OCI-LY7 (cell line): ENCODE results near the gene NEU2. TPM values are rescaled to one million over a fixed set of nuclear protein-coding genes. Genes with fewer than 3 reads are reported as not detected.

Experiments used
- BruUV-seq: library from RNA; stranded (reverse); fragments of 400-500 nt; replicated peaks from 2 replicates; lab custom pipeline; 2021; lab: Mats Ljungman, UMichigan
- CTCF ChIA-PET: fragments of 300-600 bp; sonication (Branson Sonifier 250); formaldehyde crosslinking; loops from one replicate; lab custom pipeline; 2022; ENCODE audit warnings: antibody characterized with exemption; ENCODE audit not compliant: unreplicated experiment; lab: Charles Lee
- POLR2A ChIA-PET: fragments of 300-600 bp; sonication (Branson Sonifier 250); formaldehyde crosslinking; loops from one replicate; lab custom pipeline; 2022; ENCODE audit warnings: antibody characterized with exemption; lab: Charles Lee
- DNase-seq: peaks from one replicate; pipeline ENCODE4 v3.0.0-alpha.2; 2015; ENCODE audit warnings: low spot score
- H2AFZ ChIP-seq: fragments of 200-600 bp; sonication (generic), shearing (Covaris generic); 2 replicates; pipeline ENCODE4 v1.6.1; 2014; ENCODE audit warnings: mild to moderate bottlenecking, antibody characterized with exemption, low read length, moderate library complexity
- H3K27ac ChIP-seq: fragments of 200-600 bp; sonication (generic); 2 replicates; pipeline ENCODE4 v1.5.1; 2014; ENCODE audit warnings: mixed run types, low read depth, mild to moderate bottlenecking, moderate library complexity, low read length, inconsistent platforms; ENCODE audit not compliant: poor library complexity, severe bottlenecking
- H3K36me3 ChIP-seq: fragments of 200-600 bp; sonication (generic); 2 replicates; pipeline ENCODE4 v1.6.1; 2014; ENCODE audit warnings: mild to moderate bottlenecking, antibody characterized with exemption, low read length, moderate library complexity, mixed read lengths; ENCODE audit not compliant: insufficient read depth
- H3K4me1 ChIP-seq: fragments of 200-600 bp; sonication (generic); 2 replicates; pipeline ENCODE4 v1.5.1; 2014; ENCODE audit warnings: mild to moderate bottlenecking, low read length; ENCODE audit not compliant: insufficient read depth, poor library complexity, severe bottlenecking
- H3K4me2 ChIP-seq: fragments of 200-600 bp; sonication (generic); 2 replicates; pipeline ENCODE4 v1.6.1; 2014; ENCODE audit warnings: mild to moderate bottlenecking, low read length
- H3K4me3 ChIP-seq: fragments of 200-600 bp; sonication (generic); 2 replicates; pipeline ENCODE4 v1.5.1; 2014; ENCODE audit warnings: mild to moderate bottlenecking, low read depth, low read length; ENCODE audit not compliant: poor library complexity, severe bottlenecking
- H3K79me2 ChIP-seq: fragments of 200-600 bp; sonication (generic); 2 replicates; pipeline ENCODE4 v1.6.1; 2016; ENCODE audit warnings: low read depth, mild to moderate bottlenecking, low read length, moderate library complexity, mixed read lengths; ENCODE audit not compliant: insufficient read depth
- H3K9me2 ChIP-seq: fragments of 200-600 bp; sonication (generic); 2 replicates; pipeline ENCODE4 v1.6.1; 2016; ENCODE audit warnings: mild to moderate bottlenecking, low read length, mixed read lengths; ENCODE audit not compliant: insufficient read depth
- H3K9me3 ChIP-seq: fragments of 200-600 bp; sonication (generic); 2 replicates; pipeline ENCODE4 v1.6.1; 2014; ENCODE audit warnings: mild to moderate bottlenecking, mixed run types, low read length, mixed read lengths
- H4K20me1 ChIP-seq: fragments of 200-600 bp; sonication (generic); 2 replicates; pipeline ENCODE4 v1.6.1; 2014; ENCODE audit warnings: mild to moderate bottlenecking, antibody characterized with exemption, low read length, moderate library complexity, mixed read lengths; ENCODE audit not compliant: insufficient read depth
- EZH2phosphoT487 ChIP-seq: fragments of 200-600 bp; sonication (generic); IDR thresholded peaks from 2 replicates; pipeline ENCODE4 v1.6.1; 2018; ENCODE audit warnings: low read depth, borderline replicate concordance, mild to moderate bottlenecking, mixed run types, antibody characterized with exemption, low read length, moderate library complexity, mixed read lengths
- intact Hi-C: fragments of 100-400 bp; cut with micrococcal nuclease; formaldehyde crosslinking; loops from one replicate; pipeline ENCODE4 v1.10.0; 2022; ENCODE audit not compliant: unreplicated experiment
- total RNA-seq, 2 experiments: library from RNA; depleted of rRNA in 1 of 2; stranded (reverse); fragments of >200 nt in 1 of 2; shearing (Covaris generic) in 1 of 2; gene quantifications; 2 replicates each; pipeline ENCODE4 v1.2.3, GENCODE V29; 2014 to 2022
- TF ChIP-seq, protein P1 (sequence below): fragments of 200-600 bp; sonication (generic); conservative IDR thresholded peaks from 2 replicates; pipeline ENCODE4 v1.5.1; 2014; ENCODE audit warnings: mild to moderate bottlenecking, antibody characterized with exemption, low read length, moderate library complexity, mixed read lengths

The NEU2 gene
- total RNA-seq, 2 experiments from 2014 or later = not detected

- no peak overlapping the region for H2AFZ ChIP-seq
- H4K20me1 ChIP-seq = peaks cover 29% of the 10 kb centered on the region
- no TSS peak for BruUV-seq
- CTCF ChIA-PET = no interaction called here
- H3K4me1 ChIP-seq = peaks cover 60% of the 10 kb centered on the region
- intact Hi-C loops = no loop called here
- H3K4me2 ChIP-seq = no peak overlapping the region
- TF ChIP-seq, protein P1, sequence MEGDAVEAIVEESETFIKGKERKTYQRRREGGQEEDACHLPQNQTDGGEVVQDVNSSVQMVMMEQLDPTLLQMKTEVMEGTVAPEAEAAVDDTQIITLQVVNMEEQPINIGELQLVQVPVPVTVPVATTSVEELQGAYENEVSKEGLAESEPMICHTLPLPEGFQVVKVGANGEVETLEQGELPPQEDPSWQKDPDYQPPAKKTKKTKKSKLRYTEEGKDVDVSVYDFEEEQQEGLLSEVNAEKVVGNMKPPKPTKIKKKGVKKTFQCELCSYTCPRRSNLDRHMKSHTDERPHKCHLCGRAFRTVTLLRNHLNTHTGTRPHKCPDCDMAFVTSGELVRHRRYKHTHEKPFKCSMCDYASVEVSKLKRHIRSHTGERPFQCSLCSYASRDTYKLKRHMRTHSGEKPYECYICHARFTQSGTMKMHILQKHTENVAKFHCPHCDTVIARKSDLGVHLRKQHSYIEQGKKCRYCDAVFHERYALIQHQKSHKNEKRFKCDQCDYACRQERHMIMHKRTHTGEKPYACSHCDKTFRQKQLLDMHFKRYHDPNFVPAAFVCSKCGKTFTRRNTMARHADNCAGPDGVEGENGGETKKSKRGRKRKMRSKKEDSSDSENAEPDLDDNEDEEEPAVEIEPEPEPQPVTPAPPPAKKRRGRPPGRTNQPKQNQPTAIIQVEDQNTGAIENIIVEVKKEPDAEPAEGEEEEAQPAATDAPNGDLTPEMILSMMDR = no peak
- TF ChIP-seq EZH2phosphoT487 = no peak
- POLR2A ChIA-PET = interaction anchor here (0.7 kb wide), 2 partner anchors 41 to 1399 kb away, joined by 3 to 5 read pairs; no protein-coding TSS in a partner anchor
- H3K9me3 ChIP-seq = peaks cover under 1% of the 10 kb centered on the region; the same call in 1 of the 2 replicates
- no peak overlapping the region for H3K27ac ChIP-seq
- peaks cover 73% of the 10 kb centered on the region for H3K79me2 ChIP-seq
- H3K36me3 ChIP-seq = peaks cover 64% of the 10 kb centered on the region
- DNase-seq = no peak
- no peak overlapping the region for H3K4me3 ChIP-seq
- no peaks in the 10 kb centered on the region for H3K9me2 ChIP-seq
These were observed 33.5 kb downstream of the NEU2 start for GRCh38 chr2:233065954-233066470.

DNA sequence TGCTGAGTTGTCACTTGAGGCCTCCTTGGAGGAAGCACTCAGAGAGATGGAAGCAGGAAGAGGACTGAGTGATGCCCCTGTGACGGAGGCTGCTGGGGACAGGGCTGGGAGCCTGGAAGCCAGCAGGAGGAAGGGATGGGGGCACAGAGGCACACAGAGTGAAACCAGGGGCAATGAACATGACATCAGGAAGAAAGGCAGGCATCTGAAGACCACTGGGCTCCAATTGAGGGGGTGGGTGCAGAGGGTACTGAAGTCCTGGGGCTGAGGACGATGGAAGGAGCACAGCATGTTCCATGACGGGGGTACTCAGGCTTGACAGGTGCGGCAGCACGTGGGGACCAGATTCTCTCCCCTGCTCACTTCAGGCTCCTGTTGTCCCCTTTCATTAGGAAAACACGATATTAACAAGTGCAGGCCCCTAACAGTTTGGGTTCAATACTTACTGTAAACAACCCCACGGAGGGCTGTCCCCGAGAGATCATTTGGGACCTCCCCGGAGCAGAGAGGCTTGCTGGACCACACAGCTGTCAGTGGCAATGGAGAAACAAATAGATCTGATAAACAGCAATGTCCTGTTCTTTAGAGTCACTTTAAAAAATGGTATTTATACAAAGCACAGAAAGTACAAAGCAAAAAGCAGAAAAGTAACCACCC is 36.4 kb downstream of the NEU2 start:
- Histone ChIP-seq H3K79me2 (peaks cover 74% of the 10 kb centered on the region), H3K27ac (no peak overlapping the region), H3K4me3 (no peak overlapping the region), H3K9me2 (no peaks in the 10 kb centered on the region), H3K4me2 (peak overlapping the region; percentile 50), H2AFZ (no peak overlapping the region), H3K4me1 (peaks cover 54% of the 10 kb centered on the region), H3K9me3 (peaks cover 10% of the 10 kb centered on the region; the same call in 1 of the 2 replicates), H4K20me1 (peaks cover 11% of the 10 kb centered on the region), H3K36me3 (peaks cover 74% of the 10 kb centered on the region)
- ChIA-PET POLR2A (interaction anchor here (0.6 kb wide), 1 partner anchor 453 kb away, joined by 3 read pairs; no protein-coding TSS in a partner anchor), CTCF (interaction anchor here (0.6 kb wide), 1 partner anchor 9 kb away, joined by 3 read pairs; no protein-coding TSS in a partner anchor)
- DNase-seq = no peak
- TF ChIP-seq, protein P1 = no peak
- no peak for TF ChIP-seq EZH2phosphoT487
- intact Hi-C loops = no loop called here
- BruUV-seq = no TSS peak
